WERI-Rb-1 (cell line): Measurements from ENCODE around the gene KRTAP22-2.

Experiments used
- DNase-seq: peaks from one replicate; pipeline ENCODE4 v3.0.0-alpha.2; 2020
- H3K27ac ChIP-seq: fragments of 250-450 bp; sonication (Bioruptor Pico); 2 replicates; pipeline ENCODE4 v1.5.1; 2020; ENCODE audit warnings: mild to moderate bottlenecking, moderate library complexity
- H3K27me3 ChIP-seq: fragments of 250-450 bp; sonication (Bioruptor Pico); 2 replicates; pipeline ENCODE4 v1.5.1; 2021; ENCODE audit warnings: mild to moderate bottlenecking, low read depth, moderate library complexity; ENCODE audit not compliant: insufficient read depth, severe bottlenecking
- H3K36me3 ChIP-seq: fragments of 250-450 bp; sonication (Bioruptor Pico); 2 replicates; pipeline ENCODE4 v1.5.1; 2020; ENCODE audit warnings: mild to moderate bottlenecking, moderate library complexity
- H3K4me3 ChIP-seq: 2 replicates; pipeline ENCODE4 v1.5.1; 2011; ENCODE audit warnings: low read depth, mild to moderate bottlenecking, control low read depth, low read length
- H3K9me3 ChIP-seq: fragments of 250-450 bp; sonication (Bioruptor Pico); 2 replicates; pipeline ENCODE4 v1.5.1; 2021; ENCODE audit warnings: mild to moderate bottlenecking, moderate library complexity; ENCODE audit not compliant: severe bottlenecking
- CTCF ChIP-seq: IDR thresholded peaks from 2 replicates; pipeline ENCODE4 v1.5.1; 2011; ENCODE audit warnings: low read depth, mild to moderate bottlenecking, control low read depth, inconsistent platforms, low read length

KRTAP22-2 gene

GRCh38 chr21:30541764-30542163 is 48.4 kb downstream of the KRTAP22-2 start, which contains the start of gene KRTAP19-6:
TSS of gene KRTAP19-6 (minus strand) at chr21:30541864. CDS start at chr21:30541833, 31 bp downstream.
- H3K27me3 ChIP-seq = peaks cover 83% of the 10 kb centered on the region
- H3K4me3 ChIP-seq = no peak within 1 kb of the TSS
- TF ChIP-seq CTCF = no peak
- no peak within 1 kb of the TSS for H3K27ac ChIP-seq
- H3K9me3 ChIP-seq = no peaks in the 10 kb centered on the region
- no peaks in the 10 kb centered on the region for H3K36me3 ChIP-seq
- no peak for DNase-seq
